ENCODE results near the gene NELL1.

The NELL1 gene

DNA sequence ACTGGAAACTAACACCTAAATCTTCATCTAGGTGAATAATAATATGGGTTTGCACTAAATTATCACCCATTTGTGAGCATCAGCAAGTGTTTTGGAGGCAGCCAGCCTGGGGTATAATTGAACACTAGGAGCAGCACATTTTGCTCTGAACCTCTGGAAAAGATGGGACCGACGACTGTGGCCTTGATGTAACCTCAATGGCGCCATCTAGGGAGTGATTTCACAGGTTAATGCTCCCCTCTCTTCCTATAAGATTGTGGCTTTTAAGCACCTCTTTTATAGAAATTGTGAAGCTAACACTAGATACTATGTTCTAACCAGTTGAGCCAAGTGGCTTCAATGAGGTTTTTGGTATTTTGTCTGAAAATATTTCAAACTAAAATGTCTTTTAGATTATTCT is 203.7 kb downstream of the NELL1 start:
- TF ChIP-seq TAF1 (IDR thresholded peaks at IDR 0.05; ENCODE audit: borderline replicate concordance, insufficient read depth, low read length): no peak
- no peak for TF ChIP-seq POLR2AphosphoS5 (IDR thresholded peaks at IDR 0.05; ENCODE audit: low read depth, low read length)
- TF ChIP-seq SIN3A (IDR thresholded peaks at IDR 0.05; ENCODE audit: borderline replicate concordance, insufficient read depth, low read length): no peak
- TF ChIP-seq REST (IDR thresholded peaks at IDR 0.05; ENCODE audit: insufficient read depth in 1 of 2, low read depth in 2 of 2, low read length in 2 of 2): no peak
- no peak for TF ChIP-seq FOXP2 (optimal IDR thresholded peaks at IDR 0.05; ENCODE audit: borderline replicate concordance, extremely low read depth, extremely low read length, insufficient read depth)

- no peak for TF ChIP-seq REST (IDR thresholded peaks at IDR 0.05; ENCODE audit: insufficient read depth in 1 of 2, low read depth in 2 of 2, low read length in 2 of 2)
- TF ChIP-seq POLR2AphosphoS5 (IDR thresholded peaks at IDR 0.05; ENCODE audit: low read depth, low read length): no peak
- TF ChIP-seq FOXP2 (optimal IDR thresholded peaks at IDR 0.05; ENCODE audit: borderline replicate concordance, extremely low read depth, extremely low read length, insufficient read depth): no peak
- TF ChIP-seq TAF1 (IDR thresholded peaks at IDR 0.05; ENCODE audit: borderline replicate concordance, insufficient read depth, low read length): no peak
- TF ChIP-seq SIN3A (IDR thresholded peaks at IDR 0.05; ENCODE audit: borderline replicate concordance, insufficient read depth, low read length): no peak
These were observed 205.0 kb downstream of the NELL1 start for GRCh38 chr11:20874358-20874757.

GRCh38 chr11:20875889-20876288 is 206.5 kb downstream of the NELL1 start:
- no peak for TF ChIP-seq SIN3A (IDR thresholded peaks at IDR 0.05; ENCODE audit: borderline replicate concordance, insufficient read depth, low read length)
- TF ChIP-seq POLR2AphosphoS5 (IDR thresholded peaks at IDR 0.05; ENCODE audit: low read depth, low read length): no peak
- no peak for TF ChIP-seq REST (IDR thresholded peaks at IDR 0.05; ENCODE audit: insufficient read depth in 1 of 2, low read depth in 2 of 2, low read length in 2 of 2)
- TF ChIP-seq FOXP2 (optimal IDR thresholded peaks at IDR 0.05; ENCODE audit: borderline replicate concordance, extremely low read depth, extremely low read length, insufficient read depth): no peak
- TF ChIP-seq TAF1 (IDR thresholded peaks at IDR 0.05; ENCODE audit: borderline replicate concordance, insufficient read depth, low read length): no peak

DNA sequence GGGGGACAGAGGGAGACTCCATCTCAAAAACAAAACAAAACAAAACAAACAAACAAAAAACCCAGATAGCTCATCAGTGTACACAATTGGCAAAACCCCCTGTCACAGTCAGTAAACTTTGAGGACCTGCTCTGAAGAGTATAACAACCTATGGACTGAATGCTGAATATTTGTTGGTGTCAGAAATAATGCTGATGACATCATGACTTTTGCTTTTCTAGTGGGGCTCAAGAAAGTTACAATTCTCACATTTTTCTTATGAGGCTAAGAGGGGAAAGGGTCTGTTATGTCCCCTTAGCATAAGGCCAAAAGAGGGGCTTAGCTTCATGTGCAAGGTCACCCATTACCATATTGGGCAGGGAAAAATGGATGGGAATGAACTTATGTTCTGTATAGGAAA is 207.4 kb downstream of the NELL1 start:
- TF ChIP-seq SIN3A (IDR thresholded peaks at IDR 0.05; ENCODE audit: borderline replicate concordance, insufficient read depth, low read length): no peak
- TF ChIP-seq REST (IDR thresholded peaks at IDR 0.05; ENCODE audit: insufficient read depth in 1 of 2, low read depth in 2 of 2, low read length in 2 of 2): no peak
- TF ChIP-seq POLR2AphosphoS5 (IDR thresholded peaks at IDR 0.05; ENCODE audit: low read depth, low read length): no peak

DNA sequence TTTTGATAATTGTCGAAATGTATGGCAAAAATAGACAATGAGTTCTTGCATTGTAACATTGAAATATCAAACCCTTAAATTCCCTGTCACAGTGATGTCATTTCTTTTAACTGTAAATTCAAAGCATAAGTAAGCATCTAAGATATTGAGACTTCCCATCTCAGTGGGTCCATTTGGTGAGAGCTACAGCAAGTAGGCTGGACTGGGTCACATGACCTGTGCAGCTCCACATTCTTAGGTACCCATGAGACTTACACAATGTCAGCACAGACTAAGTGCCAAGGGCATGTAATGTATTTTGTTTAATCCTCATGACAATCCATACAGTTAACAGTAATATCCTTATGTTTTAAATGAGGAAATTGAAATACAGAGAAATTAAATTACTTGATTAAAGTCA is 210.7 kb downstream of the NELL1 start:
- no peak for TF ChIP-seq POLR2AphosphoS5 (IDR thresholded peaks at IDR 0.05; ENCODE audit: low read depth, low read length)
- TF ChIP-seq TAF1 (IDR thresholded peaks at IDR 0.05; ENCODE audit: borderline replicate concordance, insufficient read depth, low read length): no peak
